Mucosa of gallbladder (tissue), 1 donor: ENCODE data around the gene HOXA13. TPM values are rescaled to one million over a fixed set of nuclear protein-coding genes. Genes with fewer than 3 reads are reported as not detected.

Experiments used
- DNase-seq: peaks from one replicate; pipeline ENCODE4 v3.0.0-alpha.2; 2020; ENCODE audit warnings: low spot score
- total RNA-seq: library from RNA; stranded (reverse); gene quantifications from one replicate; pipeline ENCODE4 v1.2.1, GENCODE V29; 2021
- donor health status: DM: no; HTN: no; CAD: no.

HOXA13 gene
- total RNA-seq, 1 donor from 2014 or later = 0.06 TPM

DNA sequence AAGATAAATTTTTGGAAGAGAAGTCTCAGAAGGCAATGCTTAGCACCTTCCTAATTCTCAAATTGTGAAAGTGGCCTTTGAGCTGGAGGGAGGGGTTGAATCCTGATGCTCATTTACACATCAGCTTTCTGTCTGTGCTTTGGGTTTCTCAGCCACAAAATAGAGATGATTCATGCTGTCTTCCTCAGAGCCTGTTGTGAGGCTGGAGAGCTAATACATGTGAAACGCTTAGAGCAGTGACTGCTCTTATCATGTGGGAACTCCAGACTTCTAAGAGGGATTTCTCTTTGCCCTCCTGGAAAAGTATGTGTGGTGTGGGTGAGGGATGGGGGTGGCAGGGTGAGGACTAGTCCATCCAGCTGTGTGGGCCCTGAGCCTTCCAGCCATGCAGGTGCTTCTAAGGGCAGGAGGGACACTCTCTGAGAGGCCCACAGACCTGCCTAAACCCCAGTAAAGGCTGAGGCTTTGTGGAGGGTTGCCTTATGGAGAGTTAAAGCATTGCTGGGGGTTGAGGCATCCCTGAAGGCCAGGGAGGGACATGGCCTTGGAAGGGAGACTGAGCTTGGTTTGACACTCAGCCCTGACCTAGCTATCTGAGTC, 37.9 kb upstream of the HOXA13 start:
- no peak for DNase-seq

DNA sequence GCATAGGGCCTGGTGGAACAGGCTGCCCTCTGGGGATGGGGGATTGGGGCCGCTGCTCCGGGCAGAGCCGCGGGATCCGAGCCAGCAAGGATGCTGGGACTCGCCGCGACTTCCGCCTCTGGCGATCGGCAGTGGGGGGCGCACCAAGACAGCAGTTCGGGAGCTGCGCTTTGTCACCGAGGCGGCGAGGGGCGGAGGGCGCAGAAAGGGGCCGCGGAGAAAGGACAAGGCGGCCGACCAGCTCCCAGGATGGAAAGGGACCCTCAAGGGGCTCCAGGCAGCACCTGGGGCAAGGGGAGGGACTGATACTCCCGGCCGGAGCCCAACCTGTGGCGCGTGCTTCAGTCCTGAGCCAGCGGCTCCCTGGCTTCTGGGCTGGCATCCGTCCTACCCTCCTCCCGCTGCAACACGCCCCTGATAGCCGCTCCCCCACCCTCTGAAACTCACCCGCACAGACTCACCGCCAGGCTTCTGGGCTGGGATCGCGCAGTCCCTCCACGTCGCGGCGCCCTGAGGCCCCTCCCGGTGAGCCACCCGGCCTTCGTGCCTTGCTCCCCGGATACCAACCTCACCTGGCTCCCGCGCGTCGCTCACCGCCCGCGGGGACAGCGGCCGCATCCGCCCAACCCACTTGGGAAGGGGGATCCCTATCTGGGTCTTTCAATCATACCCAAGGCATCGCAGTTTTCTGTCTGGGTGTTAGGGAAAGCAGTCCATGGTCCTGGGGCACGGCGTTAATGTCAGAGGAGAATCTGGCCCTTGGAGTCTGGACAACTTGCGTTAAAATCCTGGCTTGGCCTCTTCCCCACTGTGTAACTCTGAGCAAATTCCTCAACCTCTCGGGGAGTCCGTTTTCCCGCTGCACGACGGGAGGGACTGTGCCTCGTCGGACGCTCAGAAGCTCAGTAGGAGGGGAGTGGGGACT, 35.8 kb upstream of the HOXA13 start:
- DNase-seq = peak; percentile 29

DNA sequence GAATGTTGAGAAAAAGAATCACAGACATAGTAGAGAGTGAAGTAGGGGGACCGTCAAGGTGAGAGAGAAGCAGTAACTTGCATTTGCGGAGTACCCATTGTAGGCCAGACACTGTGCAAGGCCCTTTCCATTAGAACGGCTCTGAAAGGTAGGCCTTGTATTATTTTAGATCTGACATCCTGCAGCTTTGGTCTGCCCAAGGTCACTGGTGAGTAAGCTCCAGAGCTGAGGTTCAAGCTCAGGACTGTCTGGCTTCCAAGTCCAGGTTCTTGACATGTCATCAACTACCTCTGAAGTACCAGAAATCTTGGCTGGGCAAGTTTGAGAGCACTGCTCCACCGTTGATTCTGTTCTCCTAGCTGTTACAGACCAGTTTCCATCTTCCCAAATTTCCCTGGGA, 29.6 kb upstream of the HOXA13 start:
- no peak for DNase-seq

DNA sequence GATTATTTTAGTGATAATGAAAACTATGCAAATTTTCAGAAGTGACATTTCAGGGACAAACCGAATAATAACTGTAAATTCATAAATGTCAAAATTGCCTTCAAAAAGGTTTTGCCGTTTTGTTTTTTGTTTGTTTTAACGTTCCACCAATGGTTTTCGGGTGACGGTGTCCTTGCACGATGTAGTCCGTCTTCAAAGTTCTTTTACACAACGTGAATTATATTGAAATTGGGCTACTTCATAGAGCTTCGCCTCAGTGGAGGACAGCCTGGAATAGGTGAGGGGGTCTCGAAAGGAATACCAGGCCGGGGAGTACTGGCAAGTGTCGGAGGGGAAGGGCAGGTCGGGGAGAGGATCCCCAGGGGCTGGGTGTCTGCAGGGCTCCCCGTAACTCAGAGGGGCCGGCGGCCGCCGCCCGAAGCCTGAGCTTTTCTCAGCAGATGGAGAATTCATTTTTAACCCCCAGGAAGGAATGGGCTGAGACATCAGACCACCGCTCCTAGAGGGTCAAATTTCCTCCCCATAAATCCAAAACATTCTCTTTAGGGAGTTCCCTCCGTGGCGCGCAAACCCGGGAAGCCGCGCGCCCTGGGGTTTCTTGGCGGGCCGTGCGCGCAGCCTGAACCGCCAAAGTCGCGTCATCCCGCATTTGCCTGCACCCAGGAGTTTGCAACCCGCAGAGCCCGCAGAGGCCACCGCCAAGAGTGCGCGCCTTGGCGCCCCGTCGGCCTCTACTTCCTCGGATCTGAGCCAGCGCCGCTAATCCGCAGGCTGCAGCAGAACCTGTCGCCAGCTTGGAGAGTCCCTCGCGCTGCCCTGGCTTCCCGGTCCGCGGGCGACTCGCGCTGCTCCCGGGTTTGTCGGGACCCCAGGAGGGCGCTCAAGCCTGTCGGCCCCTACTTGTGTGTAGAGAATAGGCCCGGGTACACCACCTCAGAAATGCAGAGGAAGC, 25.4 kb upstream of the HOXA13 start:
- no peak for DNase-seq

DNA sequence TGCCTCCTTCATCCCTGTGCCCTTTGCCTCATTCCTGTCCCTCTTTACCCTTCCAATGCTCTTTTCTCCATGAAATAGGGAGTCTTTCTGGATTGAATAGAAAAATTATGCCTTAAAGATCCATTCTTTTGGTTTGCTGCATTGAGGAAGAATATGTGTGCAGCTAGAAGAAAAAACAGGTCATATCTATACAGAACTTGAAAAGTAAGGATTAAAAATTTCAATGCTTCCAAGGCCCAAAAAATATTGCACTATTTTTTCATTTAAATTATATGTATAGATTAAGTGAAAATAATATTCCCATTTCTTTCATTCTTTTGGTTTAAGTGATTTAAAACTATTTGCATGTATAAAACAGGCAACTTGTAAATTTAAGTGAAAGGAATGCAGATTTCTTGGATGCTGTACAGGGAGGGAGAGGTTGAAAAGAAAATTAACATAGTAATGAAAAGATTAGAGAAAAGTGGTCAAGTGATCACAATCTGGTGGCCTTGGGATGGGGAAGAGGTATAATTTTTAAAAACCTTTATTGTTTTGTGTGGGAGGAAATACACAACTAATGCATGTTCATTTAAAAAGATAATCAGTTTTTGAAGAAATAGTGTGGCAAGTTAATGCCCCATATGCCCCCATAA, 24.2 kb upstream of the HOXA13 start:
- DNase-seq = no peak

DNA sequence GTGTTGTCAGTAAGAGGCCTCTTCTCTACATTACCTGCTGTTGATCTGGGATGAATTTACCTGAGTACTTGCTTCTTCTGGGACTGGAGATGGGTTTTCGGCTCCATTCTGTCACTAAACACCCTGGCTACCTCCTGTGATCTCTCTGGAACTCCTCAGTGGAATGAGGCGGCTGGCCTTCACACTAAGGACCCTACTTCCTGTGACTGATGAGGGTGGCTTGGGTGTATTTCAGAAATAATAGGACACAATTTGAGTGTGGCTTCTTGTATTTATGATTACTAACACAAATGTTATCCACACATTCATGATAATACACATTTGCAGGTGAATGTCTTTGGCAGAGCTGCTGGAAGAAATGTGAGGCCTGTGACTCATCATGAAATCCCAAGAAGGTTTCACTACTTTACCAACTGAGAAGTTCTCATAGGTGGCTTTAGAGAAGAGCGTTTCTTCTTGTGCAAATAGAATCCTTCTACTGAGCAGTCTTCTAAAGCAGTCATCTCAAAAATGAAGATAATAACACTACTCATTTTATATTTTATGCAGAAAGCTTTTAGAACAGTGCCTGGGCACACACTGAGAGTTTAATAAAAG, 21.4 kb upstream of the HOXA13 start:
- no peak for DNase-seq

DNA sequence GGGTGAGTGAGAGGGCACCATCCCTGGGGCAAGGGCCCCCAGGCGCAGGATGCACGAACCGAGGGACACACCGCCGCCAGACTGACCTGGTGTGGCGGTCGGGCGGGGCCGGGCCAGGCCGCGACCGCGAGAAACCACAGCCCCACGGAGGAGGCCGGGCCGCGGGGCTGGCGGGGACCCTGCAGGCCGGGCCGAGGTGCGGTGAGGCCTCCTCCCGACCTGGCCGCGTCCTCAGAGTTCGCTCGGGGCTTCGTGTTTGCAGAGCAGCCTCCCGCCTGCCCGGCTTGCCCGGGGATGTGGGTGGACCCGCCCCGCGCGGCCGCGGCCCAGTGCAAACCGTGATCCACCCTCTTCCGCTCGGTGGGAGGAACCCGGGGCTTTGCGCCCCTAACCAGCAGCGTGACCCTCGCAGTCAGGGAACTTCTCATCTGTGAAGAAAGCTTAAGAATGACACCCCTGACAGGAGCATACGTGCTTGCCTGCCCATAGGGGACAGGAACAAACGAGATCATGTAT, 20.6 kb upstream of the HOXA13 start:
- no peak for DNase-seq

DNA sequence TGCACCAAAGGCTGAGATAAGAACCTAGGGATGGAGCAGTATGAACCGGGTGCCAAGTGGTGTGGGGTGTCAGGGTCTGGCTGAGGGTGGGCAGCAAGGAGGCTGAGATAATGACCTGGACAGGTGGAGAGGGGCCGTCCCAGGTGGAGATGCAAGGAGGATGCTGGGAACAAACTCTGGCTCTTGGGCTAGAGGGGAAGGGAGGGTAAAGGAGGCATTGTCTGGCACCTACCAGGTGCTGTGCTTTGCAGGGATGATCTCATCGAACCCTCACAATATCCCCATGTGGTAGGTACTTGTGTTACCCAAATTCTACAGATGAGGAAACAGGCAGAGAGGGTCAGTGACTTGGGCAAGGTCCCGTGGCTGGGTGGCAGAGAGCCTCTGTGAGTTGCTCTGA, 19.9 kb upstream of the HOXA13 start:
- no peak for DNase-seq

DNA sequence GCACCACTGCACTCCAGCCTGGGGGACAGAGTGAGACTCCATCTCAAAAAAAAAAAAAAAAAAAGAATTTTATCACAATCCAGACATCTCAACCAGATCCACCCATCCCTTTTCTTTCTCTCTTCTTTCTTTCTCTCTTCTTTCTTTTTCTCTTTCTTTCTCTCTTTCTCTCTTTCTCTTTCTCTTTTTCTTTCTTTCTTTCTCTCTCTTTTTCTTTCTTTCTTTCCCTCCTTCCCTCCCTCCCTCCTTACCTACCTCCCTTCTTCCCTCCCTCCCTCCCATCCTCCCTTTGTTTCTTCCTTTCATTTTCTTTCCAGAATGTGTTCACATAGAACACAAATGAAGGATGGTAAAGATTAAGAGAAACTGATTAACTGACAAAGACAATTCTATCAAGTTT, 18.1 kb upstream of the HOXA13 start:
- no peak for DNase-seq

DNA sequence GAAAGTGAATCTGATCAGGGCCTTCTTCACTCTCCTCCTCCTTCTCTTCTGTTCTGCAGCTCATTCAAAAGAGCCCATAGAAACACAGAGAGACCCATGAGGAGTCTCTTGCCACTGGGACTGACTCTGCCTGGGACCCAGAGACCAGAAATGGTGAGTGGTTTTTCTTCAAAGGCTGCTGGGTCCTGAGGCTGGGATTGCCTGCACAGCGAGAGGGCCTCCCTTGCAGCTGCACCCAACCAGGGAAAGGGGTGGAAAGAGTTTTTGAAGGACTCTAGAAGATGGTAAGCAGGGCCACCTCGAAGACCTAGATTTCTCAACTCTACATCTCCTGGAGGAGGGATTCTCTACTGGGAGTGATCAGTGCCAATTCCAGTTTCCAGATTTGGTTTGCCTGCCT, 15.5 kb upstream of the HOXA13 start:
- DNase-seq = no peak

DNA sequence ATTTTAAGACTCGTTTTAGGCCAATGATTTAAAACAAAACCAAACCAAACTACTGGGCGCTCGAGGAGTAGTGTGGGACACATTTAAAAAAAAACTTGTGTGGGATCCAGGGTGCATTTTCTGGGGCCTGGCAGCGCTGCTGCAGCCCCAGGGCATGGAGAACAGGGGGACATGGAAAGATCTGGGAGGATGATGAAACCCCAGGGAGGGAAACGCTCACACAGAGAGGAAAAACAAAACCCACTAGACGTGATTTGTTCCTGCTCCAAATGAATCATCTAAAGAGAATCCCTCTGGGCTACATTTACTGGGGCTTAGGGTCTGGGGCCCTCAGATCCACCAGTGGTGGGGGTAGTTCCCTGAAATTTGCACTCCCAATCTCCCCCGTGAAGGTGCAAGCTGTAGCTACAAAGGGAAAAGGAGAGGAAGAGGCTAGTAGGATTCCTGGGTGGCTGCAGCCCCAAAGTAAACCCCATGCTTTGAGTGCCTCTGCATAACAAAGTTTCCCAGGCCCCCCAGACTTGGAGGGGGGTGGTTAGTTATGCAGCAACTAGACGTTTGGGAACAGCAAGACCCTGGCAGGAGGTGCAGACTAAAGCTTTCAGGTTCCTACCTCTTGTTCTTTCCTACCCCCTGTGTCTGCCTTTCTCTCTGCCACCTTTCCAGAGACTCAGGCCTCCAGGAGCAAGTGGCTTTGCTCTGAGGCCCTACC, 14.5 kb upstream of the HOXA13 start:
- no peak for DNase-seq

DNA sequence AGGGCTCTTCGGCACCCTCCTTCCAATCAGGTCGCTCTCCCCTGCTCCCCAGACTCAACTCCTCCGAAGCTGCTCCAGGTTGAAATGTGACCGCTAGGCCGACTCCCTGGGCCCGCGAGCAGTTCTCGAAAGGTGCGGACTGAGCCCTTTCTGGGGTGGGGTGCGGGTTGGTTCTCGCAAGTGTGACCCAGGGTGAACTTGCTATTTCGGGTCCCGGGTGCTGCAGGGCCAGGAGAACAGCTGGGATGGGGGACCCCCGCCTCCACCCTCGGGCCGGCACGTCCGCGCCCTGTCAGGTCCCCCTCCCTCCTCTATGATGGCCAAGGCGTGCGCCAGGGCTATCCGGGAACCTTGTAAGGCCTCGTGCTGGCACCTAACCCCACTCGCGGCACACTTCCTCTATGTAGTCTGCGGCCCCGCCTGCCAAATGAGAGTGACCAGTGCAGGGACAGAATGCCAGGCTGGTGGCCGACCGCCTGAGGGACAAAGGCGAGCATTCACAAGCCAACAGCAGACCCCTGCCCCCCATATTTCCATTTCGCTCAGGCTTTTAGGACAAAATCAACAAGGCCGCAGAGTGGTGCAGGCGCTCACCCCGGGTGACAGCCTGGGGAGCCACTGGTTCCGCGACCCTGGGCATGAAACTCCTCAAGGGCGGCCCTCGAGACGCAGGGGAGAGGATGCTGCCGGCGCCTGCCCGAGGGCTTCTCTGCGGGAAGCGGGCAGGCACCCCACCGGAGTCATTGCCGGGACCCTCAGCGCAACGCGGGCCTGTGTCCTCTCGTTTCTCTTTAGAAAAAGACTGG, 13.7 kb upstream of the HOXA13 start:
- DNase-seq = no peak

DNA sequence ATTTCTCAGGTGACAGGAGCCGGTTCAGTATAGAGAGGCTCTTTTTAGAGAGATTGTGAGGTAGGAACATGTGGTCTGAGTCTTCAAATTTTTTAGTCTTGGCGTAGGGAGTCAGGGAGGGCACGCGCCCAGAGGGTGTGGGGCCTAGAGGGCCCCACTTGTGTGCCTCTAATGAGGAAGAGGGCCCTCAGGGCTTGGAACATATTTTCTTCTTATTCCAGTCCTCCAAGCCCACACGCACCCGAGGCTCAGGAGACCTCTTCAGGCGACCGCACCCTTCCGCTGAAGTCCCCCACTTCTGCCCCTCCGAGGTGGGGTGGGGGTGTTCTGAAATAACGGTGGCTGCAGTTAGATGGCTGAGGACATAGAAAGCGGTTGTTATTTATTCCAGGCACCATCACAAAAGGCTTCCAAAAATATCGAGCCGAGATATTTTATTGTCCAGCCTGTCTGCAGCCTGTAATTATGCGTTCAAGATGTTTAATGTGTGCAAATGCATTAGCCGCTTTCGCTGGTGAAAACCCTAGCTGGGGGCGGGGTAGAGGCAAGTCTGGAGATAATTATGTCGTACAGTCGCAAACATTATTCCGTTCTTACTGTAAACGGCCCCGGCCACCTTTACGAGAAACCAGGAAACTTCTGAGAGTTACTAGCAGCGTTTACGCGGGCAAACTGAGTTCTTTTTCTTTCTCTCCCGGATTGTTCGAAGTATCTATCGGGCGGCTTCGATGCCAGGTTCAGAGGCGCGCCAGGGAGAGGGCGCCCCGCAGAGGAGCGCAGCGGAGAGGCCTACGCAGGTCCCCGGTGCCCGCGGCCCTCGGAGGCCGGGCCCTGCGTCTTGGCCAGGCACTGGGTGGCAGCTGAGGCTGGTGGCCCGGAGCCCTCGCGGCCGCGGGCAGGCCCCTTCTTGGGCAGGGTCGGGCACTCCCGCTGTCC, 12.9 kb upstream of the HOXA13 start:
- no peak for DNase-seq

DNA sequence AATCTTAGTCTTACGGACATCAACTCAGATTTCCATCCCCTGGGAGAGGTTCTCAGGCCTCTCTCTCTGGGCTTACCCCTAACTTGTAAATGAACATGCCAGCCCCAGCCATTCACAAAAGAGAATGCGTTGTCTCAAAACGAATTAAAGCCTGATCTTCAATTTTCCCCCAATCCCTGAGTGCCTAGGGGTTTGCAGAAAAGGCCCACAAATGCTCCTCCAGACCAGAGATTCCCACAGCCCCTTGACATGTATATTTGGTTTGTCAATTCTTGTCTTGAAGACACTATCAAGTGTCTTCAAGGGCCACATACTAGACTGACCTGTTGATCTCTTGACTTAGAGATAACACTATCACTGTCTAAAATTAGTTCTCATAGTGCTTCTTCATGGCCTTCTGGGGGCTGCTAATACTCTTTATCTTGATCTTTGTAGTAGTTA, 11.9 kb upstream of the HOXA13 start:
- no peak for DNase-seq

DNA sequence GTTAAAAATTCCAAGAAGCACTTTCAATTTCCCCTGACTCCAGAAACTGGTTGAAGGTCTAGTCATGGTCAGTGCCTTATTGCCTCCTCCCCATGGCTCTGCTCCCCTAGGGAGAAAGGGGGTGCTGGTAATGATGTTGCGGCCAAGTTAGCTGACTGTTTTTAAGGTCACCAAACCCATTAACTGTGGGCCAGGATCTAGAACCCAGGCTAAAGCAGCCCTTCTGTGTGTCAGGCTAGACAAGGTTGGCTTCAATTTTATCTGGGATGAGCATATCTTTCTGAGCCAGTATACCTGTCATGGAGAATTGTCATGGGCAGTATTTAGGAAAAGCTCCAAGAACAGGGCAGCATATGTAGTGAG, 11.2 kb upstream of the HOXA13 start:
- DNase-seq = no peak

DNA sequence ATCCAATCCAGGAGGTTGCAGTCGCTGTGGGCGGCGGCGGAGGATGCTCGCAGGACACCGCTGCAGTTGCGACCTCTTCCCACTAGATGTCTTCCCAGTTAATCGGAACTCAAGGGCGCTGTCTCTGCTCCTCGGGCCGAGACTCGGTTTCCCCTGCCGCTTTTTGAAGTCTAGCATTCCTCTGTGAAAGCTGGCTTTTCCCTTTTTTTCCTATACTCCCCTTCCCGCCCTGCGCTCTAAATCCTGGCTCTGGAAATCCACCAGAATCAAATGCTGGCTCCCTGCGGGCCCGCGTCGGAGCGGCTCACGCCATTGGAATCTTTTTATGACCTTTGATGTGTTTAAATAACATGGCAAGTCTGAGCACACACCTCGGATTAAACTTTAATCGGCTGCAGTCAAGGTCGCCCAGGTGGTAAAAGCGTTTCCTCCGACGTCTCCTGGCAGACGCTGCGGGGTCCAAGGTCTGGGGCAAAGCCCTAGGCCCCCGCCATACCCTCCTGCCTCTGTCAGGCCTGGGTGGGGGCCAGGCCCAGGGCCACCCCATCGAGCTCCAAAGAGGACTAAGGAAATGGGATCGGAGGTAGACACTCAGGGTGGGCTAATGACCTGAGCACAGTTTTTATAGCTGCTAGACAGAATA, 10.7 kb upstream of the HOXA13 start:
- DNase-seq = peak; percentile 37

DNA sequence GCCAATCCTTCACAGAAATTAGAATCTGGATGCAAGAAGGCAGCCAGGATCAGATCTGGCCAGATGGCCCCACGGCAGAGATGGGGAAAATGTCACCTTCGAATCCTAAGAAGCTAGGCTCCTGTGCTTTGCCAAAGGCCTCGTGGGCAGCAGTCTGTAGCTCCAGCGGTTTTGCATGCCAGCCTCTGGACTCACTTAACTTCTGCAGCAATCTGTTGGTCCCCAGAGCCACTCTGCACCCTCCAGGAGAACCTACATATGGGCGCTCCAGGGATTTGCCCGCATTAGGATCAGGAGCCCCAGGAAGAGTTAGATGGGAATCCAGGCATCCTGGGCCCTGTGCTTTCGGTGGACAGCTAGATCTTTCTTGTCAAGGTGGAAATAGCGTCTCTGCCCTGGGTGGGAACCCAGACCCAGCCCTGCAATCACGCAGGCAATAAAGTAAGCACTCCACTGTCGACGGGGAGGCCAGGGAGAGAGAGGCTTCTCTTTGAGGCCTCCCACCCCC, 10.1 kb upstream of the HOXA13 start:
- no peak for DNase-seq

DNA sequence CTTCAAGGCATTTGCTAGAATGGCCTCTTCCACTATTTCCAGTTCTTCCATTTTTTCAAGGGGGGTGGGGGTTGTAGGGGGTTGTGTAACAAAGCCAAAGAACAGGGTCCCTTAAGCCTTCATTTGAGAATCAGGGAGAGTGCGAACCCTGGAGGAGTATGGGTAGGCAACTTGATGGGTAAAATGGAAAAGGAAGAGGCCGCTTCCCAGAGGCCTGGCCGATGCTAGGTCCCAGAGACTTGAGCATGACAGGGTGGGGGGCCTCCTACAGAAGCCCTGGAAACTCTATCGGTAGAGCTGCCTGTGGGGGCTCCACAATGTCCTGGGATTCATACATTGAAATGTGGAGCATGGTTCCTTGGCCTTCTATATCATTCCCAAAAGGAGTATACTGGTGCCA, 9.1 kb upstream of the HOXA13 start:
- no peak for DNase-seq
